Parathyroid adenoma (tissue), 2 donors: Measurements from ENCODE around the gene AQP4.

ENCODE experiments used
- H2AFZ ChIP-seq: fragments of 300-600 bp; sonication (generic); one replicate; pipeline ENCODE4 v1.7.0; 2017; ENCODE audit warnings: antibody characterized with exemption, mild to moderate bottlenecking
- H3K27ac ChIP-seq: fragments of 300-600 bp; sonication (generic); one replicate; pipeline ENCODE4 v1.7.0; 2017
- H3K27me3 ChIP-seq: fragments of 300-600 bp; sonication (generic); one replicate; pipeline ENCODE4 v1.7.0; 2017; ENCODE audit warnings: low read length; ENCODE audit not compliant: control insufficient read depth, insufficient read depth
- H3K36me3 ChIP-seq: fragments of 300-600 bp; sonication (generic); one replicate; pipeline ENCODE4 v1.7.0; 2017; ENCODE audit warnings: low read length; ENCODE audit not compliant: control insufficient read depth, insufficient read depth
- H3K4me1 ChIP-seq: fragments of 300-600 bp; sonication (generic); one replicate; pipeline ENCODE4 v1.7.0; 2017; ENCODE audit warnings: control low read depth
- H3K4me2 ChIP-seq: fragments of 300-600 bp; sonication (generic); one replicate; pipeline ENCODE4 v1.7.0; 2017; ENCODE audit warnings: low read length
- H3K4me3 ChIP-seq: fragments of 300-600 bp; sonication (generic); one replicate; pipeline ENCODE4 v1.7.0; 2017; ENCODE audit warnings: low read depth, low read length
- H3K79me2 ChIP-seq: fragments of 300-600 bp; sonication (generic); one replicate; pipeline ENCODE4 v1.7.0; 2017; ENCODE audit warnings: control low read depth
- H3K9ac ChIP-seq: fragments of 300-600 bp; sonication (generic); one replicate; pipeline ENCODE4 v1.7.0; 2017; ENCODE audit warnings: mild to moderate bottlenecking
- H3K9me3 ChIP-seq: fragments of 300-600 bp; sonication (generic); one replicate; pipeline ENCODE4 v1.7.0; 2017; ENCODE audit warnings: low read length; ENCODE audit not compliant: control insufficient read depth
- TF ChIP-seq, protein P1 (sequence below): fragments of 300-600 bp; sonication (generic); IDR thresholded peaks from one replicate; pipeline ENCODE4 v1.7.0; 2017; ENCODE audit warnings: antibody characterized with exemption, mild to moderate bottlenecking
- donor health status: primary hyperparathyroidism.

AQP4 gene

DNA sequence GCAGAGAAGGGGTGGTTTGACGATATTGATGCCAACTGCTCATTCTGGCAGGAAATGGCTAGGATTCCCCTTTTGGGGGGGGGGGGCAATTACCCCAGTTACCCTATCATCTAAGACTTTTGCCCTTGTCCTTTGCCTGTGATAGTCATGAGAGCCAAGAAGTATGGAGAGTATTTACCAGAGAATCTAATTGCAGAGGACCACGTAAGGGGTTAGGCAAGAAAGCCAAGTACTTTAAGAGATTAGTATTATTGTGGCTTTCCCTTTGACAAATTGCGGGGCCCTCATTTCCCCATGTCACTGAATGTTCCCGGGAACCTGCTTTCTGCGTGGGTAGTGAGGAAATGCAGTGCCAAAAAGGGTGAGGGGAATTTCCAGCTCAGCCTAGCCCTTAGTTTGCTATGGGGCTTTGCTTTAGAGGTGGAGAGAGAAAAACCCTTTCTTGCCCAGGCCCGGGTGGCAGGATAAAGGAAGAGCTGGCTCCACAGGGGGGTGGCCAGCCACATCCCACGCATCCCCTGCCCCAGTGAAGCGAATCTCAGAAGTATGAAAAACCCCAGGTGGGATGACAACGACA lies 1.5 kb downstream of the AQP4 start:
- Histone ChIP-seq H3K4me3 (no peak overlapping the region), H3K27ac (peak overlapping the region; percentile 76), H3K4me2 (no peak overlapping the region), H2AFZ (peak overlapping the region; percentile 86), H3K36me3 (no peaks in the 10 kb centered on the region), H3K9me3 (no peaks in the 10 kb centered on the region), H3K27me3 (no peaks in the 10 kb centered on the region), H3K9ac (no peak overlapping the region), H3K4me1 (peaks cover 13% of the 10 kb centered on the region), H3K79me2 (no peaks in the 10 kb centered on the region)
- TF ChIP-seq, protein P1, sequence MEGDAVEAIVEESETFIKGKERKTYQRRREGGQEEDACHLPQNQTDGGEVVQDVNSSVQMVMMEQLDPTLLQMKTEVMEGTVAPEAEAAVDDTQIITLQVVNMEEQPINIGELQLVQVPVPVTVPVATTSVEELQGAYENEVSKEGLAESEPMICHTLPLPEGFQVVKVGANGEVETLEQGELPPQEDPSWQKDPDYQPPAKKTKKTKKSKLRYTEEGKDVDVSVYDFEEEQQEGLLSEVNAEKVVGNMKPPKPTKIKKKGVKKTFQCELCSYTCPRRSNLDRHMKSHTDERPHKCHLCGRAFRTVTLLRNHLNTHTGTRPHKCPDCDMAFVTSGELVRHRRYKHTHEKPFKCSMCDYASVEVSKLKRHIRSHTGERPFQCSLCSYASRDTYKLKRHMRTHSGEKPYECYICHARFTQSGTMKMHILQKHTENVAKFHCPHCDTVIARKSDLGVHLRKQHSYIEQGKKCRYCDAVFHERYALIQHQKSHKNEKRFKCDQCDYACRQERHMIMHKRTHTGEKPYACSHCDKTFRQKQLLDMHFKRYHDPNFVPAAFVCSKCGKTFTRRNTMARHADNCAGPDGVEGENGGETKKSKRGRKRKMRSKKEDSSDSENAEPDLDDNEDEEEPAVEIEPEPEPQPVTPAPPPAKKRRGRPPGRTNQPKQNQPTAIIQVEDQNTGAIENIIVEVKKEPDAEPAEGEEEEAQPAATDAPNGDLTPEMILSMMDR: no peak

GRCh38 chr18:26863122-26863879 lies 2.2 kb downstream of the AQP4 start:
- H3K36me3 ChIP-seq: no peaks in the 10 kb centered on the region
- H3K79me2 ChIP-seq: no peaks in the 10 kb centered on the region
- H3K4me2 ChIP-seq: peak overlapping the region; percentile 78
- no peak overlapping the region for H3K9ac ChIP-seq
- H2AFZ ChIP-seq: peak overlapping the region; percentile 86
- peak overlapping the region; percentile 43 for H3K4me3 ChIP-seq
- no peaks in the 10 kb centered on the region for H3K9me3 ChIP-seq
- H3K4me1 ChIP-seq: peaks cover 13% of the 10 kb centered on the region
- H3K27ac ChIP-seq: peak overlapping the region; percentile 76
- no peaks in the 10 kb centered on the region for H3K27me3 ChIP-seq
- TF ChIP-seq, protein P1: peak; percentile 13

GRCh38 chr18:26862084-26862483 lies 3.4 kb downstream of the AQP4 start:
- Histone ChIP-seq H2AFZ (no peak overlapping the region), H3K4me3 (no peak overlapping the region), H3K4me2 (no peak overlapping the region), H3K36me3 (no peaks in the 10 kb centered on the region), H3K79me2 (no peaks in the 10 kb centered on the region), H3K27me3 (no peaks in the 10 kb centered on the region), H3K9ac (no peak overlapping the region), H3K27ac (no peak overlapping the region), H3K9me3 (no peaks in the 10 kb centered on the region), H3K4me1 (peaks cover 13% of the 10 kb centered on the region)
- TF ChIP-seq, protein P1: no peak

DNA sequence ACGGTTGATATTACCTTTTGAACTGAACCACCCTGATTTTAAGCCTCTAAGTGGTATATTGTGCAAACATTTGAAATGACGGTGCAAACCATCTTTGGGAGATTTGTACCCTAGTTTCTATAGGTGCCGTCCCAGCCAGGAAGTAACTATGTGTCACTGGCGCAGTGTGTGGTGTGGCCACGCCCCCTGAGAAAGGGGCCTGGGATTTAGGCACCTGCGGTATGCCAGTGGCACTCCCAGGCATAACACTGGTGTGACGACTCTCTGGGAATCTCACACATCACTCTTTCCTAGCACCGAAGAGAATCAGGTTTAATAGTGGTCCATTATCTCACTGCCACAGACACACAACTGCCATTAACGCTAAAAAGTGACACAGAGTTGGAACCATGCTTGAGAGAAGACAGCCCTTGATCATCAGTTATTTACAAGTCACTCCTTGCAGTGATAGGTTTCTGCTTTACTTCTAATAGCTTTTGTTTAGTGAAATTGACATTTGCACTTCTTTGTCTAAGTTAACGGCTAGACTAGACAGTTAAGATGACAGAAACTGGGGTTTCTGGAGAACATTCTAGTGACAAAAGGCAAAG lies 11.1 kb downstream of the AQP4 start:
- no peak overlapping the region for H3K9ac ChIP-seq
- no peak overlapping the region for H3K4me2 ChIP-seq
- no peaks in the 10 kb centered on the region for H3K79me2 ChIP-seq
- no peaks in the 10 kb centered on the region for H3K36me3 ChIP-seq
- H3K27me3 ChIP-seq: no peaks in the 10 kb centered on the region
- no peak overlapping the region for H3K27ac ChIP-seq
- H3K9me3 ChIP-seq: no peaks in the 10 kb centered on the region
- no peak overlapping the region for H3K4me3 ChIP-seq
- no peaks in the 10 kb centered on the region for H3K4me1 ChIP-seq
- TF ChIP-seq, protein P1: no peak
- no peak overlapping the region for H2AFZ ChIP-seq
